HEK293T (cell line): Measurements from ENCODE around the gene SUPT3H.

Experiments used
- BHLHE40 ChIP-seq: fragments of 450-650 bp; IDR thresholded peaks from 2 replicates; pipeline ENCODE4 v1.6.1; 2016; ENCODE audit warnings: mild to moderate bottlenecking, moderate library complexity, borderline replicate concordance
- ELF4 ChIP-seq: fragments of 450-650 bp; IDR thresholded peaks from 2 replicates; pipeline ENCODE4 v1.6.1; 2017; ENCODE audit warnings: antibody characterized with exemption
- FOXA1 ChIP-seq: fragments of 450-650 bp; IDR thresholded peaks from 2 replicates; pipeline ENCODE4 v1.6.1; 2016; ENCODE audit warnings: mild to moderate bottlenecking
- FOXK2 ChIP-seq: fragments of 450-650 bp; IDR thresholded peaks from 2 replicates; pipeline ENCODE4 v1.6.1; 2016; ENCODE audit warnings: mild to moderate bottlenecking
- FOXM1 ChIP-seq: fragments of 450-650 bp; IDR thresholded peaks from 2 replicates; pipeline ENCODE4 v1.6.1; 2017; ENCODE audit warnings: mild to moderate bottlenecking, borderline replicate concordance
- HDGF ChIP-seq: fragments of 450-650 bp; IDR thresholded peaks from 2 replicates; pipeline ENCODE4 v1.6.1; 2017; ENCODE audit warnings: antibody characterized with exemption, borderline replicate concordance
- SUZ12 ChIP-seq: fragments of 450-650 bp; IDR thresholded peaks from 2 replicates; pipeline ENCODE4 v1.6.1; 2016; ENCODE audit warnings: mild to moderate bottlenecking

DNA sequence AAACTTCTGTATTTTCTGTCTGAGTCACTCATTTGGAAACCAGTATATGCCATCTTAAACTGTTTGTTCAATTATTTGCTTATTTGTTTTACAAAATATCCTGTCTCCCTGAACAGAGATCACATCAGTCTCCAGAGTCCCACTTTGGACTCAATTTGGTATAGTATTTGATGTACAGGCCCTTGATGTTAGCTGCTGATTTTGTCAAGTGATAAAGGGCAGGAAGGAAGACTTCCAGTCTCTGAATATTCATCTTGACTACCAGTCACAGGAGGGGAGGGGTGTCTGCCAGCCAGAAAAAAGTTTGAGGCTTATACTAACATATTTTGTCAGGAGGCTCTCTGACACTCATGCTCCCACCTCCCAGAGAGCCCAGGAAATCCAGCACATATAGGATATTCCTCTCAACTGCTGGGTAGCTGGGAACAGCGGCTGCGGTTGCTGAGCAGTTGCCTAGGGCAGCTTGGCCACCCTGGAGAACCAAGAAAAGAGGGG is 426.4 kb downstream of the SUPT3H start:
- no peak for TF ChIP-seq FOXM1
- no peak for TF ChIP-seq HDGF
- TF ChIP-seq FOXK2, result no peak
- no peak for TF ChIP-seq ELF4
- TF ChIP-seq FOXA1, result no peak
- no peak for TF ChIP-seq BHLHE40
- no peak for TF ChIP-seq SUZ12
